ENCODE data around the gene SYT14.

Gene SYT14

GRCh38 chr1:210076620-210077019, 138.6 kb downstream of the SYT14 start:
- Histone ChIP-seq H3F3A (ENCODE audit: low read depth) (no peaks in the 10 kb centered on the region), H3K4me2 (ENCODE audit: low read depth, low read length, poor library complexity, severe bottlenecking) (no peak overlapping the region), H3K4me1 (ENCODE audit: insufficient read depth, low read length, poor library complexity, severe bottlenecking) (no peaks in the 10 kb centered on the region), H3K9me2 (replicated peaks; ENCODE audit: low read depth, low read length) (no peaks in the 10 kb centered on the region), H2AFZ (ENCODE audit: low read length) (no peak overlapping the region), H4K20me1 (ENCODE audit: insufficient read depth, low read length, poor library complexity, severe bottlenecking) (no peaks in the 10 kb centered on the region), H3K4me3 (ENCODE audit: low read length, poor library complexity, severe bottlenecking) (no peak overlapping the region), H3K9me3 (ENCODE audit: insufficient read depth, low read depth, low read length) (no peaks in the 10 kb centered on the region), H3K36me3 (ENCODE audit: insufficient read depth, low read length) (no peaks in the 10 kb centered on the region), H3K27me3 (ENCODE audit: insufficient read depth, low read length, poor library complexity, severe bottlenecking) (no peaks in the 10 kb centered on the region), H3K79me2 (ENCODE audit: insufficient read depth, low read length) (no peaks in the 10 kb centered on the region), H3K9ac (ENCODE audit: low read depth, low read length, poor library complexity, severe bottlenecking) (no peak overlapping the region)
- TF ChIP-seq CTCF (conservative IDR thresholded peaks at IDR 0.05; ENCODE audit: low read length) (no peak), EZH2phosphoT487 (IDR thresholded peaks at IDR 0.05; ENCODE audit: borderline replicate concordance) (no peak)

- Histone ChIP-seq H3K9me3 (ENCODE audit: insufficient read depth, low read depth, low read length) (no peaks in the 10 kb centered on the region), H3K4me1 (ENCODE audit: insufficient read depth, low read length, poor library complexity, severe bottlenecking) (no peaks in the 10 kb centered on the region), H2AFZ (ENCODE audit: low read length) (no peak overlapping the region), H4K20me1 (ENCODE audit: insufficient read depth, low read length, poor library complexity, severe bottlenecking) (no peaks in the 10 kb centered on the region), H3K4me2 (ENCODE audit: low read depth, low read length, poor library complexity, severe bottlenecking) (no peak overlapping the region), H3K4me3 (ENCODE audit: low read length, poor library complexity, severe bottlenecking) (no peak overlapping the region), H3F3A (ENCODE audit: low read depth) (no peaks in the 10 kb centered on the region), H3K36me3 (ENCODE audit: insufficient read depth, low read length) (no peaks in the 10 kb centered on the region), H3K27me3 (ENCODE audit: insufficient read depth, low read length, poor library complexity, severe bottlenecking) (no peaks in the 10 kb centered on the region), H3K9me2 (replicated peaks; ENCODE audit: low read depth, low read length) (no peaks in the 10 kb centered on the region), H3K79me2 (ENCODE audit: insufficient read depth, low read length) (no peaks in the 10 kb centered on the region), H3K9ac (ENCODE audit: low read depth, low read length, poor library complexity, severe bottlenecking) (no peak overlapping the region)
- no peak for TF ChIP-seq CTCF (conservative IDR thresholded peaks at IDR 0.05; ENCODE audit: low read length)
- TF ChIP-seq EZH2phosphoT487 (IDR thresholded peaks at IDR 0.05; ENCODE audit: borderline replicate concordance) = no peak
These were observed 143.5 kb downstream of the SYT14 start for GRCh38 chr1:210081494-210081893.

GRCh38 chr1:210085359-210085758, 147.3 kb downstream of the SYT14 start:
- Histone ChIP-seq H3F3A (ENCODE audit: low read depth) (no peaks in the 10 kb centered on the region), H3K4me3 (ENCODE audit: low read length, poor library complexity, severe bottlenecking) (no peak overlapping the region), H3K4me1 (ENCODE audit: insufficient read depth, low read length, poor library complexity, severe bottlenecking) (no peaks in the 10 kb centered on the region), H2AFZ (ENCODE audit: low read length) (no peak overlapping the region), H3K79me2 (ENCODE audit: insufficient read depth, low read length) (no peaks in the 10 kb centered on the region), H3K9me2 (replicated peaks; ENCODE audit: low read depth, low read length) (no peaks in the 10 kb centered on the region), H4K20me1 (ENCODE audit: insufficient read depth, low read length, poor library complexity, severe bottlenecking) (no peaks in the 10 kb centered on the region), H3K9me3 (ENCODE audit: insufficient read depth, low read depth, low read length) (no peaks in the 10 kb centered on the region), H3K9ac (ENCODE audit: low read depth, low read length, poor library complexity, severe bottlenecking) (no peak overlapping the region), H3K4me2 (ENCODE audit: low read depth, low read length, poor library complexity, severe bottlenecking) (no peak overlapping the region), H3K36me3 (ENCODE audit: insufficient read depth, low read length) (no peaks in the 10 kb centered on the region), H3K27me3 (ENCODE audit: insufficient read depth, low read length, poor library complexity, severe bottlenecking) (no peaks in the 10 kb centered on the region)
- TF ChIP-seq EZH2phosphoT487 (IDR thresholded peaks at IDR 0.05; ENCODE audit: borderline replicate concordance) (no peak), CTCF (conservative IDR thresholded peaks at IDR 0.05; ENCODE audit: low read length) (no peak)
